Stimulated activated effector memory CD8-positive, alpha-beta T cell treated with anti-CD3 and anti-CD28 coated beads, Interleukin-12 subunit alpha, Interleukin-12 subunit beta, amount 100 ng/mL, for 72 hours (primary cell): ENCODE results near the gene HLA-DMA.
"Not testable (repeated sequence)": the region's sequence is repeated elsewhere in the genome, so short reads cannot be mapped to it uniquely, and the experiment has no call there.

Source experiments
- ATAC-seq: fragments of 150-1000 bp; cut with Tn5 transposase; 2 replicates; pipeline ENCODE4 v1.10.0; 2021
- DNase-seq, 2 donors: peaks; one replicate each; pipeline ENCODE4 v3.0.0; 2021 to 2022; ENCODE audit warnings: low spot score in 2 of 2
- H3K27ac Mint-ChIP-seq: one replicate; pipeline ENCODE4 v1.8.0; 2022; ENCODE audit warnings: mild to moderate bottlenecking, mixed read lengths
- H3K36me3 Mint-ChIP-seq: one replicate; pipeline ENCODE4 v1.8.0; 2022; ENCODE audit warnings: mild to moderate bottlenecking, mixed read lengths
- H3K4me1 Mint-ChIP-seq: one replicate; pipeline ENCODE4 v1.8.0; 2022; ENCODE audit warnings: mixed read lengths
- H3K4me3 Mint-ChIP-seq: one replicate; pipeline ENCODE4 v1.8.0; 2022; ENCODE audit warnings: mild to moderate bottlenecking, mixed read lengths
- H3K9me3 Mint-ChIP-seq: one replicate; pipeline ENCODE4 v1.8.0; 2022; ENCODE audit warnings: mixed read lengths

Gene HLA-DMA

DNA sequence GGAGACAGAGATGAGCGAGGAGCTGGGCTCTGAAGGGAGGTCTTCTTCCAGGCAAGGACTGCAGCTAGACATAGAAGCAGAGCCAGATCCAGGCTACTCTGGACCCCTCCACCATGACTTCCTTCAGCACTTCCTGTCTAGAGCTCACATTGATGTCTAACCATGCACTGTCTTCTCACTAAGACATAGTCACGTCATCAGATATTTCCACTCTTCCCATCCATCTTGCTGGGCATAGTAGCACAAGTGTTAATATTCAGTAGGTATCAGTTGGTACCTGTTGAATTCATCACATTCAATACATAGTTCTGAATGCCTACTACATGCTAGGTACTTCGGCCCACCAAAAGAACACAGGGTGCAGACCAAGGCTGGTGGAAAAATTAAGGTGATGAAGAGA lies 2.9 kb downstream of the HLA-DMA start:
- H3K27ac Mint-ChIP-seq, result peak overlapping the region; percentile 26
- peaks cover 6% of the 10 kb centered on the region for H3K36me3 Mint-ChIP-seq
- H3K9me3 Mint-ChIP-seq, result no peaks in the 10 kb centered on the region
- peak overlapping the region; percentile 16 for H3K4me3 Mint-ChIP-seq
- ATAC-seq, result no peak
- H3K4me1 Mint-ChIP-seq, result peaks cover 66% of the 10 kb centered on the region
- no peak for DNase-seq

DNA sequence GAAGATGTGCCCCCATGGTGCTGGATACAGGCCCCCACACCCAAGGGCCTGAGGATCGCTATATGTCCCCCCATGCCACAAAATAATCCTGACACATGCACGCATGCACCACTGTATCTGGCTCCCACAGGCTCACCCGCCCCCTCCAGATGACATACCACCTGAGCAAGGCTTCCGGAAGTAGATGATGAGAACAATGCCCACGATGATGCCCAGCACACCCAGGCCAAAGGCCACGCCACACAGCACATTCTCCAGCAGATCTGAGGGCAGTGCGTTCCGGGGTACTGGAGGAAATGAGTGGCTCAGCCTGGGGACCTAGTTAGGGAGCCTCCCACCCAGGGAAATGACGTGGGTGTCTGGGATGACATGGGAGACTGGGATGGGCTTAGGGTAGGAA lies 3.8 kb downstream of the HLA-DMA start:
- ATAC-seq (no peak), DNase-seq (no peak)
- Mint-ChIP-seq H3K9me3 (no peaks in the 10 kb centered on the region), H3K36me3 (peaks cover 13% of the 10 kb centered on the region), H3K4me3 (no peak overlapping the region), H3K4me1 (peaks cover 66% of the 10 kb centered on the region), H3K27ac (peak overlapping the region; percentile 26)

DNA sequence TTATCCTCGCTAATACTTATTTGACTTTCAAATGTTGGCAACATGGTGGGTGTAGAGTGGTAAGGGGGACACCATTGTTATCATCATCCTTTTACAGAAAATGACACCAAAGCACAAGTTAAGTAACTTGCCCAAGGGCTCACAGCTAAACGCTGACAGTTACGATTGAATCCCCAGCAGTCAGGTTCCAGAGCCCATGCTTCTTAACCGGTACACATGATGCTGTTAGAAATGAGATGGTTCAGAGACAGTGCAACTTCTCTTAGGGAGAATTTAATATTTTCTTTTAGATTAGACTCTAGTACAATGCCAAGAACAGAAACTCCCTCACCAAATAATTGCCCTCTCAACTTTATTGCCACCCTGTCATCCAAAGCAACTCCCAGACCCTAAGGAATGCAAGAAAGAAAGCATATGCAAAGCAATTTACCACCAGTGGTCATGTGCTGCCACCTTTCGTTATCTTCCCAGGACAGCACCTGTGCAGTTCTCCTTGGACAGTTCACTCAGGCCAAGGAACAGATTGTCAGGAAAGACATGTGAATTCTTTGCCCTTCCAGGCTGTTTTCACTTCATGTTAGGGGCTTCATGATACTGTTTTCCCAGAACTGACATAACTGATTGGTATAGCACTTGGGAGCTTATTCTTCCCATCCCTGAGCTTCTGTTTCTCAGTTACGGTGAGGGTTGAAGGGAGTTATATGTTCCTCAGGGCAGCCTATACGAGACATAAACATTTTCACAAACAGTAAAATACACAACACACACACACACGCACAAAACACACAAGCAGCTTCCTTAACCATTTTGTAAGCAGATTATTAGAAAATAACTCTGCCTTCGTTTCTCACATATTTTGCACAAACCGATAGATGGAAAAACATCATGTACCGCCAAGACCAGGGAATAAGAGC lies 5.1 kb downstream of the HLA-DMA start:
- Mint-ChIP-seq H3K4me1 (peaks cover 66% of the 10 kb centered on the region), H3K4me3 (no peak overlapping the region), H3K9me3 (no peaks in the 10 kb centered on the region), H3K27ac (no peak overlapping the region), H3K36me3 (peaks cover 11% of the 10 kb centered on the region)
- ATAC-seq (no peak), DNase-seq (no peak)

DNA sequence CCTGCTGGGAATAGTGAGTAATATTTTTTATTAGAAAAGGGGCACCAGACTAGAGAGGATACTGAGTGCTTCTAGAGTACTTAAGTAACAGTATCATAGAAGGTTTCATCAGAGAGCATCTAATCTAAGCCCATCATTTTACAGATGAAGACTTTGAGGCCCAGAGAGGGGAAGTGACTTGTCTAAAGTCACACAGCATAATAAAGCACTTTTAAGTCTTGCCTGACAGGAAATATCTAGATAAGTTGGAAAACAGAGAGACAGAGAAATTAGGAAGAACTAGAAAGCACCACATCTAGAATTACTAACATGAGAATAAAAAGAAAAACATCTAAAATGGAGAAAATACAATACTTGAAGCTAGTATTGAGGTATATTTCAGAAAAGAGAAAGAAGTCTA lies 6.0 kb downstream of the HLA-DMA start:
- no peak overlapping the region for H3K4me3 Mint-ChIP-seq
- no peak overlapping the region for H3K27ac Mint-ChIP-seq
- H3K4me1 Mint-ChIP-seq, result peaks cover 68% of the 10 kb centered on the region
- no peak for DNase-seq
- peaks cover 9% of the 10 kb centered on the region for H3K36me3 Mint-ChIP-seq
- ATAC-seq, result no peak
- H3K9me3 Mint-ChIP-seq, result no peaks in the 10 kb centered on the region

DNA sequence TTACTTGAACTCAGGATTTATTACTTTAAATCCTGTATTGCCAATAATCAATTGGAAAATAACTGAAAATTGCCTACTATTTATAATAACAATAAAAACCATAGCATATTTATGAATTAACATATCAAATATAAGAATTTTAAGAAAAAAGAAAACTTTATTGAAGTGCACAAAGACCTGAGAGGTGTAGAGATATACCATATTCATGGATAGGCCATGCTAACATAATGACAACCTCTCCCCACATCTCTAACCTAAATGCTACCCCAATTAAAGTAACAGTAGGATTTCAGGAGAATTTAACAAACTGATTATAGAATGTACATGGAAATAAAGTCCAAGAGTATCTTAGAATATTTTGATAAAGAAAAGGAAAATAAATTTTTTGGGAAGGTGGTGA lies 6.9 kb downstream of the HLA-DMA start:
- H3K9me3 Mint-ChIP-seq, result no peaks in the 10 kb centered on the region
- H3K4me1 Mint-ChIP-seq, result peaks cover 77% of the 10 kb centered on the region
- peak overlapping the region; percentile 73 for H3K4me3 Mint-ChIP-seq
- no peak for DNase-seq
- peak overlapping the region; percentile 85 for H3K27ac Mint-ChIP-seq
- peaks cover 9% of the 10 kb centered on the region for H3K36me3 Mint-ChIP-seq
- no peak for ATAC-seq

DNA sequence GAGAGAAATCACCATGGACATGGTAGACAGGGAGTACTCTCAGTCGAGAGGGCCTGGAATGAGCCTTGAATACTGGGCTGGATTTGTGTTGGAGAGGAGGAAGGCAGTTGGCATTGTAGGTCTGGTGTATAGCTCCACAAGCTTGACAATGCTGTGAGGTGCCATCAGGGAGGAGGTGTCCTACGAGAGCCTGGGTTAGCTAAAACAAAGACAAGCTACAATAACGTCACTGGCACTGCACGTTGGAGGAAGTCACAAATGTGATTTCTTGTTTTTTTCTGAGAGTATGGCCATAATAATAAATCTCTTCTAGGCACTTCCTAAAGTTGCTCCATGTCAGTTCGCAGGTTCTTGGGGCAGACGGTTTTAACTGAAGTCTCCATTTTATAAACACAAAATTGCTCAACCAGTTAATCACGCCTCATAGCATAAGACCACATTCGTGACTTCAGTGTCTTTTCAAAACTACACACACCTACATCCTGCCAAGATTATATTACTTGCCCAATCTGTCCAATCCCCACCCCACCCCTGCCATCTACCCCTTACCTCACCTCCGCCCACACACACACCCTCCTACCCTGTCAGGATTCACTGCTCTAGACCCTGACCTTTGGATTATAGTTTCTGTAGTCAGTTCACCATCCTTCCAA lies 7.7 kb downstream of the HLA-DMA start:
- peak; percentile 48 for ATAC-seq
- H3K4me3 Mint-ChIP-seq, result peak overlapping the region; percentile 73

DNA sequence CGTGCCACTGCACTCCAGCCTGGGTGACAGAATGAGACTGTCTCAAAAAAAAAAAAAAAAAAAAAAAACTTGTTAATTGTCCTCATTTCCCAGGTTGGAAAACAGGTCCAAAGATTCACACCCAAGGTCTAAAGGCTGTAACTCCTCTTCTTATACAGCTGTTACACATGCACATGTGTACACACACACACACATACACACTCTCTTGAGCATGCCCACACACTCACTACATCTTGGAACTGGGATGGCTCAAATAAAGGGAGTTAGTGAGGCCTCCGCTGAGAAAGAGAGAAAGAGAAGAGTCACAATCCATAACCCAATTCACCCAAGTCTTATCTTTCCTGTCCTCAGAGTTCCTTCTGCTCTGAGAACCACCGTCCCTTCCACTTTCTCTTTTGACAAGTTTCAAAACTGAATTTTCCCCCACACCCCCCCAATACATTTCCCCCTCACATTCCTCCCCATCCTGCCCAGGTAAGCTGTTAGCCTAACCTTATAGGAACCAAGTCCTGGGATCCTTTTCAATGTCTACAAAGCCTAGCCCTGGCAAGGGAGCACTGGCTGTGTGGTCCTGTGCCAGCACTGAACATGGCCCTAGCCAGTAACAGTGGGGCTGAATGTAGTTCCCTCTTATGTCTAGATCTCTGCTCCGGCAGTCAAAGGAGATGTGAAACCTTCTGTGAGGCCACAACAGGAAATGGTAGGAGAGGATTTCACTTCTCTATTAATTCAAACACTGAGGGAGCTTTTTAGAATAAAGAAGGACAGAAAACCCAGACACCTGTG lies 8.8 kb downstream of the HLA-DMA start:
- peak overlapping the region; percentile 85 for H3K27ac Mint-ChIP-seq
- H3K36me3 Mint-ChIP-seq, result peaks cover 9% of the 10 kb centered on the region
- ATAC-seq (peak; percentile 60), DNase-seq (peak in 1 of 2 donors; percentile 67)
- H3K9me3 Mint-ChIP-seq, result no peaks in the 10 kb centered on the region
- peaks cover 68% of the 10 kb centered on the region for H3K4me1 Mint-ChIP-seq
- H3K4me3 Mint-ChIP-seq, result peak overlapping the region; percentile 73

More for the DNA sequence above, 7.7 kb downstream of the HLA-DMA start:
- H3K27ac Mint-ChIP-seq, result peak overlapping the region; percentile 85
- DNase-seq, result no peak
- peaks cover 77% of the 10 kb centered on the region for H3K4me1 Mint-ChIP-seq
- H3K9me3 Mint-ChIP-seq, result no peaks in the 10 kb centered on the region
- H3K36me3 Mint-ChIP-seq, result peaks cover 9% of the 10 kb centered on the region

DNA sequence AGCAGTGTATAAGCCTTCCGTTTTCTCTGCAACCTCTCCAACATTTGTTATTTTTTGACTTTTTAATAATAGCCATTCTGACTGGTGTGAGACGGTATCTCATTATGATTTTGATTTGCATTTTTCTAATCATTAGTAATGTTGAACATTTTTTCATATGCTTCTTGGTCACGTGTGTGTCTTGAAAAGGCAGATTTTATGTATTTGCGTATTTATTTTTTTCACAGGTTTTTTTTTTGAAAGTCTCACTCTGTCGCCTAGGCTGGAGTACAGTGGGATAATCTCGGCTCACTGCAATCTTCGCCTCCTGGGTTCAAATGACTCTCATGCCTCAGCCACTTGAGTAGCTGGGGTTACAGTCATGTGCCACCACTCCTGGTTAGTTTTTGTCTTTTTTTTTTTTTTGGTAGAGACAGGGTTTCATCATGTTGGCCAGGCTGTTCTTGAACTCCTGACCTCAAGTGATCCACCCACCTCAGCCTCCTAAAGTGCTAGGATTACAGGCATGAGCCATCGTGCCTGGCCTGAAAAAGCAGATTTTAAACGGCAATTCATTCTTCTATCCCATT lies 10.3 kb downstream of the HLA-DMA start:
- H3K9me3 Mint-ChIP-seq, H3K36me3 Mint-ChIP-seq, H3K27ac Mint-ChIP-seq, ATAC-seq, H3K4me3 Mint-ChIP-seq, DNase-seq: not testable (repeated sequence)
- H3K4me1 Mint-ChIP-seq, result peaks cover 64% of the 10 kb centered on the region

DNA sequence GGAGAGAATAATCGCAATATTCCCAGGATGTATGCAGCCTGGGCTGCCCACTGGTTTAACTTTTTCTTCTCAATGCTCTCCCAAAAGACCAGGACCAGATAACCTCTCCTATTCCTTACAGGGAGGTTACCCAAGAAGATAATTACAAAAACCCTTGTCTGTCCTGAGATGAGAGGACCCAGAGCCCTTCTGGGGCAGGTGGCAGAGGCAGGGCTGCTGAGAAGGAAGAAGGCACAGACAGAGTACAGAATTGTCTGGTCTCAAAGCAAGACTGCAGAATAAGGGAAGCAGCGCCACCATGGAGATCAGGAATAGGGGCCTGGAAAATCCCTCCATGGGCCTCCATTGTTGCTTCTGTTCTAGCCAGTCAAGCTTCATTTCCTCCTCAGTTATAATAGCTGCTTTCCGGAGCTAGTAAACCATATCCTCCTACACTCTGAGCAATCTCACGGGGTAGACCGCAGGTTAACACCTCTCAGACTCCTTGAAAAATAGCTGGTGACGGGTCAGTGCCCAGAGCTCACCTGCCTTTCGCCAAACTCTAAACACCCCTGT lies 11.6 kb downstream of the HLA-DMA start:
- ATAC-seq, result peak; percentile 91
- H3K4me1 Mint-ChIP-seq, result peaks cover 59% of the 10 kb centered on the region
- peak in 1 of 2 donors; percentile 75 for DNase-seq
- peak overlapping the region; percentile 94 for H3K27ac Mint-ChIP-seq
- H3K9me3 Mint-ChIP-seq, result no peaks in the 10 kb centered on the region
- peak overlapping the region; percentile 74 for H3K4me3 Mint-ChIP-seq
- H3K36me3 Mint-ChIP-seq, result peaks cover 9% of the 10 kb centered on the region

DNA sequence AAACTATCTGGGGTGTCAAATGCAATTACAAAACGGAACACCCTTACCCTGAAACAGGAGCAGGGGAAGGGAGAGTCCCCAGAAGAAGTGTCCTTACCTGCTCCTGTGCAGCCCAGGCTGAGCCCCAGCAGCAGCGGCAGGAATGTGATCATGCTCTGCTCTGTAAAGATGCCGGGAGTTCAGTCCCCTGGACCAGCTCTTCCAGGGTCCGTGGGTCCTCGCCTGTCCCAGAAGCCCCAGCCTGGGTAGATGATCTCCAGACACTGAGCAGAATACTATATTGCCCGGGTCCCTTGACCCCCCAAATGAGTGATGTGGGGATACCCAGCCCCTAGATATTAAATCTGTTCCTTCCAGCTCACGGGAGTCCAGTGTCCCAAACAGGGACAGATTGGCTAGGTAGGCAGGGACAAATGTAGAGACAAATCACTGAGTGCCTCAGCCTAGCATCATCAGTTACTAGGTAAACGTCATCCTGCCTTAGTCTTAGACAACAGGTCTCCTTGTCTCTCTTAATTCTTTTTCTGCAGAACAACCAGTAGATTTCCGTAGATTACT lies 12.2 kb downstream of the HLA-DMA start, which contains the start of gene HLA-DMB:
HLA-DMB (minus strand) TSS at position 373 of the 558 bp plus-strand sequence; CDS start at position 152, 221 bp downstream.
- Mint-ChIP-seq H3K27ac (peak within 1 kb of the TSS; percentile 94), H3K4me3 (peak within 1 kb of the TSS; percentile 74), H3K4me1 (peaks cover 56% of the 10 kb centered on the region), H3K9me3 (no peaks in the 10 kb centered on the region), H3K36me3 (peaks cover 13% of the 10 kb centered on the region)
- ATAC-seq (peak; percentile 91), DNase-seq (no peak)

DNA sequence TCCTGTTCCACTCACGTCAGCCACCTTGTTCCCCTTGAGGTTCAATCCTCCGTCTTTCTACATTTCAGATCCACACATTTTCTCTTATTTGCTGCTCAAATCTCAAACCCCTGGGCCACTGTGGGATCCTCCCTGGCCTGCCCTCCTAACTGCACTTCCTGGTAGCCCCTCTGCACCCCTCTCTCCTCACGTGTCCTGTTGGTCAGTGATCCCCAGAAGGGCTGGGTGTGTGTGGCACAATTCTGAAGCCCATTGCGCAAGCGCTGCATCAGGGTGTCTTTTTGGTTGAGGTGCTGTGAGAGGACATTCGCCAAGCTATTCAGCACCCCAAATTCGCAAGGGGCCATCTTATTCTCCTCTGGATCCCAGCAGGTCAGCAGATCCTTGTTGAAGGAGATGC lies 14.4 kb downstream of the HLA-DMA start:
- no peak for DNase-seq
- Mint-ChIP-seq H3K27ac (no peak overlapping the region), H3K36me3 (peaks cover 5% of the 10 kb centered on the region), H3K4me3 (no peak overlapping the region), H3K4me1 (peaks cover 37% of the 10 kb centered on the region), H3K9me3 (no peaks in the 10 kb centered on the region)
- ATAC-seq, result no peak

DNA sequence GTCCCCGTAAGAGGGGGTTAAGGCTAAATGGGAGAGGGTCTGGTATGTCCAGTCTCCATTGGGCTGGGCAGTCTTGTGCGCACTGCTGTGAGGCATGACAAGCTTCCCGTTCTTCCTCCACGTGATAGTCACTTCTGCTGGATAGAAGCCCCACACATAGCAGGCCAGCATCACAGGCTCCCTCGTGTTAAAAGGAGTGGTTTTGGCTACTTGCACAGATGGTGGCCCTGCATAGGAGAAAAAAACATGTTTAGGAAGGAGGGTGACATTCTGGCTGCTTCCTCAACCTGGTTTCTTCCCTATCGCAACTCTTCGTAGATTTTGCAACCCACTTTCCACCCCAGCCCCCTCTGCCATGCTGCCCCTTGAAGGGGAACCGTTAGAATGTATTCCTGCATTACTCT lies 15.7 kb downstream of the HLA-DMA start:
- H3K27ac Mint-ChIP-seq, result no peak overlapping the region
- no peaks in the 10 kb centered on the region for H3K9me3 Mint-ChIP-seq
- ATAC-seq (no peak), DNase-seq (no peak)
- no peak overlapping the region for H3K4me3 Mint-ChIP-seq
- peaks cover 26% of the 10 kb centered on the region for H3K4me1 Mint-ChIP-seq
- peaks cover 5% of the 10 kb centered on the region for H3K36me3 Mint-ChIP-seq

DNA sequence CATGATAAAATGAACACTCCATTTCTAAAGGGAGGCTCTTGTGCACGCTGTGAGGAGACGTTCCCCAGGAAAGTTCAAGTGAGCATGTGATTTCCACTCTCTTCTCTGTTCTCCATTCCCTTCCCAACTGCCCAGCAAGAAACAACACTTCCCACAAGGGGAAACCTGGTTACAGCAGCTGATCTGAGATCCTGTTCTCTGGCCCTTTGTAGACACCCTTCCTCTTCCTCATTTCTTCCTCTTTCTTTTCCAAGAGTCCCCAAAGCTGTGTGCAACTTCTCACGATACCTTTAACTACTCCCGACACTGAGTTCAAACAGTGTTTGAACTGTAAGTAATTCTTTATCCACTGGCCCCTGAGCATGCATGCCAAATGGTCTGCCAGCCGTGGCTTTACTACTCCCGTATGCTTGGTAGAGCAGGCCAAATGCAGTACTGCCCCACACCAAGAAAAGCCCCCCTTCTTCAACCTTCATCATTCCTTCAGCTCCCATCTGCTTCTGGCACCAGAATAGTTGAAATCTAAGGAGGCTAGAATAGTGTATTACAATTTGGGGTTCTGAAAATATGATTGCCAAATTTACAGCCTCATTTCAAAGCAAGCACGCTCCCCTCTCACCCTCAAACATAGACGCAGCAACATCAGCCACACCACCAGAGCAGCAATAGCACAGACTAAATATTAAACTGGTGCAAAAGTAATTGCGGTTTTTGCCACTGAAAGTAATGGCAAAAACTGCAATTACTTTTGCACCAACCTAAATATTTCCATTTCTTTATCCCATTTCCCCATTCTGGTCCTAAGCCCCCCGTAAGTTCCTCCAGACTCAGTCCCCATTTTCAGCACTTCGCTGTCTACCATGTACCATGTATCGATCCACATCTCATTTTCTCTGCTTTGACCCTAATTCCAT lies 16.4 kb downstream of the HLA-DMA start:
- Mint-ChIP-seq H3K9me3 (no peaks in the 10 kb centered on the region), H3K36me3 (peaks cover 5% of the 10 kb centered on the region), H3K27ac (peak overlapping the region; percentile 4), H3K4me1 (peaks cover 19% of the 10 kb centered on the region), H3K4me3 (no peak overlapping the region)
- ATAC-seq, result no peak
- no peak for DNase-seq
